Measurements from ENCODE around the gene HEY2. TPM values are rescaled to one million over a fixed set of nuclear protein-coding genes. Genes with fewer than 3 reads are reported as not detected.

The HEY2 gene
- total RNA-seq, 1 donor from 2014 or later, result not detected

DNA sequence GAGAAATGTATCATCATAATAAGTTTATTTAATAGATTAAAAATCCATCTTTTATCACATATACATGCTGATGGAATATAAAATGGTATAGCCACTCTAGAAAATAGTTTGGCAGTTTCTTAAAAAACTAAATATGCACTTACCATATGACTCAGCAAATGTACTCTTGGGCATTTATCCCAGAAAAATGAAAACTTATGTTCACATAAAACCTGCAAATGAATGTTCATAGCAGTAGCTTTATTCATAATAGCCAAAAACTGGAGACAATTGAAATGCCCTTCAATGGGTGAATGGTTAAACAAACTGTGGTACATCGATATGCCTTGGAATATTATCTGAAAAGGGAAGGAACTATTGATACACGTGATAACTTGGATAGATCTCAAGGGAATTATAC is 34.9 kb downstream of the HEY2 start:
- H3K4me3 ChIP-seq (ENCODE audit: low read depth, low read length), result no peak overlapping the region
- TF ChIP-seq, protein P1, sequence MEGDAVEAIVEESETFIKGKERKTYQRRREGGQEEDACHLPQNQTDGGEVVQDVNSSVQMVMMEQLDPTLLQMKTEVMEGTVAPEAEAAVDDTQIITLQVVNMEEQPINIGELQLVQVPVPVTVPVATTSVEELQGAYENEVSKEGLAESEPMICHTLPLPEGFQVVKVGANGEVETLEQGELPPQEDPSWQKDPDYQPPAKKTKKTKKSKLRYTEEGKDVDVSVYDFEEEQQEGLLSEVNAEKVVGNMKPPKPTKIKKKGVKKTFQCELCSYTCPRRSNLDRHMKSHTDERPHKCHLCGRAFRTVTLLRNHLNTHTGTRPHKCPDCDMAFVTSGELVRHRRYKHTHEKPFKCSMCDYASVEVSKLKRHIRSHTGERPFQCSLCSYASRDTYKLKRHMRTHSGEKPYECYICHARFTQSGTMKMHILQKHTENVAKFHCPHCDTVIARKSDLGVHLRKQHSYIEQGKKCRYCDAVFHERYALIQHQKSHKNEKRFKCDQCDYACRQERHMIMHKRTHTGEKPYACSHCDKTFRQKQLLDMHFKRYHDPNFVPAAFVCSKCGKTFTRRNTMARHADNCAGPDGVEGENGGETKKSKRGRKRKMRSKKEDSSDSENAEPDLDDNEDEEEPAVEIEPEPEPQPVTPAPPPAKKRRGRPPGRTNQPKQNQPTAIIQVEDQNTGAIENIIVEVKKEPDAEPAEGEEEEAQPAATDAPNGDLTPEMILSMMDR (conservative IDR thresholded peaks at IDR 0.05; ENCODE audit: low read depth, low read length), result no peak
- no peak for DNase-seq (ENCODE audit: low read depth)

DNA sequence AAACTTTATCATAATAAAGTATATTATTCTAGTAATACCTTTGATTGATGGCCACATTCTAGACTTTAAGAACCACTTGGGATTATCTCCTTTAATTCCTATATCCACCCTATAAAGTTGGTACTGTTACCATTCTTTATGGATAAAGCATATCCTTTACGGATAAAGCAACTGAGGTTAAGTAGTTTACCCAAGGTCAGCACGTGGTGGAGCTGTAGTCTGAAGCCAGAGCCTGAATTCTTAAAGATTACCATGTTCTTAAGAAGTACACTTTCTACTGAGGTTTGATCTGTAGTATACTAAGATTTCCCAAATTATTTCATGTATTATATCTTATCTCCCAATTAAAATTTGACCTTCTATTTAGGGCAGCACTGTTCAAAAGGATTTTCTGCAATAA is 38.4 kb downstream of the HEY2 start:
- TF ChIP-seq, protein P1 (conservative IDR thresholded peaks at IDR 0.05; ENCODE audit: low read depth, low read length), result peak; percentile 64
- no peak for DNase-seq (ENCODE audit: low read depth)
- no peak overlapping the region for H3K4me3 ChIP-seq (ENCODE audit: low read depth, low read length)

DNA sequence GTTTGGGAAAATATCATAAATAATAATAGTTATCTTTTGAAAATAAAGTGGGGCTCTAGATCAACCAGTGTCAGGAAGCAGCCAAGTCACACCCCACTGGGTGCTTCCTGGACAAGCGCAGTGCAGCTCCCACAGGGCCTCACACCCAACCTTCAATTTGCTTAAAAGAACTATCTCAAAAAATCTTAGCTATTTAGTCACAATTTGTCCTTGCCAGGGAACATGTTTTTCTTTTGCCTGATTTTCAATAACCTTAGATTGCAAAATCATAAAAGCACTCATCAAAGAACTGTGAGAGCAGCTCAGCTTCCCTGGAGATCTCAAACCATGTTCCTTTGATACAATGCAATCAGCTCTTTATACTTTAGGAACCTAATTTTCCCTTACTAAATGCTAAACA is 39.7 kb downstream of the HEY2 start:
- TF ChIP-seq, protein P1 (conservative IDR thresholded peaks at IDR 0.05; ENCODE audit: low read depth, low read length), result no peak
- DNase-seq (ENCODE audit: low read depth), result no peak
- H3K4me3 ChIP-seq (ENCODE audit: low read depth, low read length), result no peak overlapping the region

DNA sequence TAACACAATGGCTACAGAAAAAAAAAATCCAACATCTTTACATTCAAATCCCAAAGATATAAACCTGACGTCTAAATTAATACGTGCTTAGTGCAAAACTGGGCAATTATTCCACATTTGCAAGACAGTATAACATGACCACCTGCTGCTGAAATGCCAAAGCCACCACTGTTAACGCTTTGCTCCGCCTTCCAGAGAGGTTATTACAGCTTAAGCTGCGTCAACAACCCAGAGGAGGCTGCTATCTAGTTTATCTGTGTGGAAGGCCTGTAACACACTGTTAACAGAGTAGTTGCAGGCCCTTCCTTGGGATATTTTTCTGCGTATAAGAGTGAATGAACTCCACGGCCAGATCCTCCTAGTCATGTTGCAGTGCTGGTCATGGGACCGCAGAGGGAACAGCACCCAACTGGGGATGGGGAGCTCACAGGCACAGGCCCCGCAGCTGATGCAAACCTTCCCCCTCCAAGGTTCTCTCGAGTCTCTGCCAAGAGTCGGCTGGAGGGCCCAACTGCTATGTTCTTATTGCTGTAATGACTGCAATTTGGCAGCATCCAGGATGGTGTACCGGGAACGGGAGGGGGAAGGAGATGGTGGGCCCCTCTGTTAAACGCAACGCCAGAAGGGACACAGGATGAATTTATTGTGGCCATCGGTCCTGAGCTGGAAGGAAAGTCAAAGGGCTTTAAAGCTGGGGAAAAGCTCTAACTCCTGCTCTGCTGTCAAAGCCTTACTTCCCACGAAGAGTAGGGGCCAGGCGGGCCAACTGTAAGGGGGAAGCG is 40.3 kb downstream of the HEY2 start:
- TF ChIP-seq, protein P1 (conservative IDR thresholded peaks at IDR 0.05; ENCODE audit: low read depth, low read length), result no peak
- no peak for DNase-seq (ENCODE audit: low read depth)
- H3K4me3 ChIP-seq (ENCODE audit: low read depth, low read length), result peak overlapping the region; percentile 72

DNA sequence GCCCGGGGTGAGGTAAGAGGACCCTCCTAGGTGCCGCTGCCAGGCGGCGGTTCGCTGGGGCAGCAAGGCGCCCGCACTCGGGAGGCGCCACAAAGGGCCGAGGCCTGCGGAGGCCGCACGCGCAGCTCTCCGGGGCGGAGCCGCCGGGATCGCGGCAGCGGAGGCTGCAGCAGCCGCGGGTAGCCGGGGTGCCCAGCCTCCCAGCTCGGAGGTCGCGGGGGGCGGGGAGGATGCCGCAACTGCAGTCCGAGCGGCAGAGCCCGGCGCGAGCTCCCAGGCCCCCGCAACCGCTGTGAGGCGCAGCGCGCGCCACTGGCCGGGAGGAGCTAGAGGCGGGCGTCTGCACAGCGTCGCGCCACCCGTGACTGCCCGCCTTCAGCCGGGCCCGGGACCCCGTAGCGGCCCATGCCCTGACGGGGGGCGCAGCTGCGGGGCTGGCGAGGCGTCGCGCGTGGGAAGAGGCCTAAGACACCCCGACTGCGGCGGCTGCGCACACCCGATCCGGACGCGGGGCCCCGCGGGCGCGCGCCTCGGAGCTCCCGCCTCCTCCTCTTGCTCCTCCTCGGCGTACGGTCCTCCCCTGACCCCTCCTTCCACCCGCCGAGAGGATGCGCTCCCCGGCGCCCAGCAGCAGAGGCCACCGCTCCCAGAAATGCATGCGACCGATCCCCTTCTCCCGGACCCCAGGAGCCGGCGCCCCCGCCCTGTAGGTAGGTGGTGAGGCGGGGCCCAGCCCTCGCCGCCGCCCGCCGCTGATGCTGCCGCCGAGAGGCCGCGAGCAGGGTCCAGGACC is 41.1 kb downstream of the HEY2 start, which contains the start of gene NCOA7:
Gene NCOA7, plus strand, starts transcription at position 603 of the 793 bp plus-strand sequence. CDS start 24,395 bp downstream, outside the sequence.
- DNase-seq (ENCODE audit: low read depth), result no peak
- TF ChIP-seq, protein P1 (conservative IDR thresholded peaks at IDR 0.05; ENCODE audit: low read depth, low read length), result peak; percentile 3
- H3K4me3 ChIP-seq (ENCODE audit: low read depth, low read length), result peak within 1 kb of the TSS; percentile 72

DNA sequence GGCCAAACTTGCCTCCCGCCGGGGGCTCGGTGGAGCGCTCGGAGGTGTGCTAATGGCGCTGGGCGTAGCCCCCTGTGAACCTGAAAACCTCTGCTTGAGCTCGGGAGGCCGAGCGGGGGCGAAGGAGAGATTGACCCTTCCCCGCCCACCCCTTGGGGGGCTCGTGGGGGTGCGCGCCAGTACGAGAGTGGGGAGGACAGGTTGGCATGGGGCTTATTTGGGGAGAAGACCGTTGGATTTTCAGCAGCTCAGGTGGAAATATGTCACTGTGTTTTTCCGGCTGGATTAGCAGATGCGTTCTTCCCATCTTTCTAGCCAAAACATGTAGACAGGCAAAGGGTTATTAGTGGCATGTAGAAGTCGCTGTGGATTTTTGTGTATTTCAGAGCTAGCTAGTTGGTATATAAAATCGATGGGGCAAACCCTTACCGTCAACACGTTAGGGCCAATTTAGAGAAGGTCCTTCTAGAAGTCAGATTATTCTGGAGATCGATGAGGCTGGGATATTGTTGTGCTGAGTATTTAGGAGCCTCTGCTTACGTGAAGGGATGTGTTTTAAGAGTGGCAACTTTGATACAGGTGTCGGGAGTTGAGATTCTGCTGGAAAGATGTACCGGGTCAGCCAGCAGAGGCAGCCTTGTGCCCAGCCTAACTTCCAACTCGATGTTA is 41.9 kb downstream of the HEY2 start:
- DNase-seq (ENCODE audit: low read depth), result no peak
- TF ChIP-seq, protein P1 (conservative IDR thresholded peaks at IDR 0.05; ENCODE audit: low read depth, low read length), result peak; percentile 74
- peak overlapping the region; percentile 72 for H3K4me3 ChIP-seq (ENCODE audit: low read depth, low read length)

Measured in epithelial cell of proximal tubule (primary cell).